ENCODE measurements around the gene BCCIP. TPM values are rescaled to one million over a fixed set of nuclear protein-coding genes. Genes with fewer than 3 reads are reported as not detected.

Gene BCCIP
- polyA plus RNA-seq, 1 donor (not counting 4 experiments of a cell fraction or from before 2014, with no cell fraction given), result 102 TPM

DNA sequence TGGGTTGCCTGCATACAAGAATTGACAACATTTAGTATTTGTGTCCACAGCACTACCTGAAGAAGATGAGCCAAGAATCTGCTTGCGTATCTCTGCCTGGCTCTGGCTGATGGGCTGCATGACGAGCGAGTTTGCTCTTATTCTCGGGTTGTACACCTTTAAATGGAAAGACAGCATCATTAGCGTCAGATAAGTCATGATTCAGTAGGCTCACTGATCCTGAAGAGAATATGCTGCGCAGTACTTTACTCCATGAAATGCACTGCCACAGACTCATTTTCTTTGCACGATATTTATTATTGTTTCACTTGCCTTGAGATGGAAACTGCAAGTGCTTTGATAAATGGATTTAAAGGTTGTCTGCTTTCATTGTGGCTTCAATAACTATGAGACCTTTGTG lies 29.1 kb downstream of the BCCIP start:
- H3K4me1 ChIP-seq (ENCODE audit: control insufficient read depth, extremely low read depth, insufficient read depth, low read length), result no peaks in the 10 kb centered on the region
- H3K4me2 ChIP-seq (ENCODE audit: control insufficient read depth, extremely low read depth, insufficient read depth, low read depth, low read length), result no peak overlapping the region
- no peak overlapping the region for H3K4me3 ChIP-seq (ENCODE audit: control insufficient read depth in 2 of 3, extremely low read depth in 1 of 3, insufficient read depth in 2 of 3, low read depth in 1 of 3, low read length in 3 of 3)
- no peak overlapping the region for H3K9ac ChIP-seq (ENCODE audit: control insufficient read depth, extremely low read depth, insufficient read depth, low read length)
- H4K20me1 ChIP-seq (ENCODE audit: control insufficient read depth, extremely low read depth, insufficient read depth, low read length), result no peaks in the 10 kb centered on the region
- H3K9me1 ChIP-seq (ENCODE audit: control insufficient read depth, extremely low read depth, insufficient read depth, low read length), result no peaks in the 10 kb centered on the region
- no peaks in the 10 kb centered on the region for H3K9me3 ChIP-seq (ENCODE audit: control insufficient read depth, low read depth, low read length)
- TF ChIP-seq, protein P1, sequence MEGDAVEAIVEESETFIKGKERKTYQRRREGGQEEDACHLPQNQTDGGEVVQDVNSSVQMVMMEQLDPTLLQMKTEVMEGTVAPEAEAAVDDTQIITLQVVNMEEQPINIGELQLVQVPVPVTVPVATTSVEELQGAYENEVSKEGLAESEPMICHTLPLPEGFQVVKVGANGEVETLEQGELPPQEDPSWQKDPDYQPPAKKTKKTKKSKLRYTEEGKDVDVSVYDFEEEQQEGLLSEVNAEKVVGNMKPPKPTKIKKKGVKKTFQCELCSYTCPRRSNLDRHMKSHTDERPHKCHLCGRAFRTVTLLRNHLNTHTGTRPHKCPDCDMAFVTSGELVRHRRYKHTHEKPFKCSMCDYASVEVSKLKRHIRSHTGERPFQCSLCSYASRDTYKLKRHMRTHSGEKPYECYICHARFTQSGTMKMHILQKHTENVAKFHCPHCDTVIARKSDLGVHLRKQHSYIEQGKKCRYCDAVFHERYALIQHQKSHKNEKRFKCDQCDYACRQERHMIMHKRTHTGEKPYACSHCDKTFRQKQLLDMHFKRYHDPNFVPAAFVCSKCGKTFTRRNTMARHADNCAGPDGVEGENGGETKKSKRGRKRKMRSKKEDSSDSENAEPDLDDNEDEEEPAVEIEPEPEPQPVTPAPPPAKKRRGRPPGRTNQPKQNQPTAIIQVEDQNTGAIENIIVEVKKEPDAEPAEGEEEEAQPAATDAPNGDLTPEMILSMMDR (optimal IDR thresholded peaks at IDR 0.05 in 1 of 3, IDR thresholded peaks at IDR 0.05 in 1 of 3, conservative IDR thresholded peaks at IDR 0.05 in 1 of 3; ENCODE audit: extremely low read depth in 1 of 3, insufficient read depth in 2 of 3, low read length in 3 of 3), result no peak
- no peak for TF ChIP-seq EZH2 (IDR thresholded peaks at IDR 0.05; ENCODE audit: low read length)
- no peak overlapping the region for H2AFZ ChIP-seq (ENCODE audit: control insufficient read depth, low read length)
- DNase-seq (ENCODE audit: low read depth, low spot score), result no peak
- no peaks in the 10 kb centered on the region for H3K27me3 ChIP-seq (ENCODE audit: control insufficient read depth, extremely low read depth, insufficient read depth, low read length)
- H3K79me2 ChIP-seq (ENCODE audit: control insufficient read depth, insufficient read depth, low read length), result no peaks in the 10 kb centered on the region
- peaks cover 16% of the 10 kb centered on the region in 2 experiments for H3K36me3 ChIP-seq (ENCODE audit: control insufficient read depth in 2 of 2, extremely low read depth in 1 of 2, insufficient read depth in 2 of 2, low read length in 2 of 2)
- dilution Hi-C loops (cut with MboI; ENCODE audit: extremely low pct_ligation_motif_present, low sequenced_read_pairs), result no loop called here
- H3K27ac ChIP-seq (ENCODE audit: control insufficient read depth, insufficient read depth, low read length), result no peak overlapping the region
- no peak for FAIRE-seq

DNA sequence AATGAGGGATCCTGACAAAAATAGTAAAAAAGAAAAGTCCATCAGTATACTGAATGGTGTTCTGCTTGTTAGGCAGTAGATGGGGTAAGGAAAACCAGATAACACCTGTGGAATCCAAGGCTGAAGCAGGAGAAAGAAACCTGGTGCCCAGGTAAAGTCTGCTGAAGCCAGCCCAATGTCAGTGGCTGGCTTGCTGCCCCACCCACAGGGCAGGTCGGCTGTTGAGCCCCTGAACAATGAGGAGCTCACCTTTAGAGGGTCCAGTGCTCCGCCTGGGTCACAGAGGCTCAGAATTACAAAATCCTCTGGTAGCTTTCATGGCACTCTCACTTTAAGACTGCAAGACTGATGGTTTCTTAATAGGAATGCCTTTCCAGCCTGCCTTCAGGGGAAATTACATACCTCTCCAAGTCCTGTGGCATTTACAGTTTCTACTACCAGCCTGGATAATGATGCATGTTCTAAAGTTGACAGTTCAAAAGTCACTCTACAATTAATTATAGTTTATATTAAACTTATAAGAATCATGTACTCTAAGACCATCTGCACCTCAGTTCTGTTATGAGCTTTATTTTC lies 33.9 kb downstream of the BCCIP start:
- H3K9me3 ChIP-seq (ENCODE audit: control insufficient read depth, low read depth, low read length), result no peaks in the 10 kb centered on the region
- TF ChIP-seq EZH2 (IDR thresholded peaks at IDR 0.05; ENCODE audit: low read length), result no peak
- TF ChIP-seq, protein P1 (optimal IDR thresholded peaks at IDR 0.05 in 1 of 3, IDR thresholded peaks at IDR 0.05 in 1 of 3, conservative IDR thresholded peaks at IDR 0.05 in 1 of 3; ENCODE audit: extremely low read depth in 1 of 3, insufficient read depth in 2 of 3, low read length in 3 of 3), result no peak
- H2AFZ ChIP-seq (ENCODE audit: control insufficient read depth, low read length), result no peak overlapping the region
- no peaks in the 10 kb centered on the region for H3K4me1 ChIP-seq (ENCODE audit: control insufficient read depth, extremely low read depth, insufficient read depth, low read length)
- peaks cover 15 to 17% of the 10 kb centered on the region in 2 experiments for H3K36me3 ChIP-seq (ENCODE audit: control insufficient read depth in 2 of 2, extremely low read depth in 1 of 2, insufficient read depth in 2 of 2, low read length in 2 of 2)
- no peaks in the 10 kb centered on the region for H4K20me1 ChIP-seq (ENCODE audit: control insufficient read depth, extremely low read depth, insufficient read depth, low read length)
- dilution Hi-C loops (cut with MboI; ENCODE audit: extremely low pct_ligation_motif_present, low sequenced_read_pairs), result no loop called here
- H3K79me2 ChIP-seq (ENCODE audit: control insufficient read depth, insufficient read depth, low read length), result no peaks in the 10 kb centered on the region
- no peak overlapping the region for H3K4me2 ChIP-seq (ENCODE audit: control insufficient read depth, extremely low read depth, insufficient read depth, low read depth, low read length)
- H3K27me3 ChIP-seq (ENCODE audit: control insufficient read depth, extremely low read depth, insufficient read depth, low read length), result no peaks in the 10 kb centered on the region
- H3K9ac ChIP-seq (ENCODE audit: control insufficient read depth, extremely low read depth, insufficient read depth, low read length), result no peak overlapping the region
- DNase-seq (ENCODE audit: low read depth, low spot score), result no peak
- H3K4me3 ChIP-seq (ENCODE audit: control insufficient read depth in 2 of 3, extremely low read depth in 1 of 3, insufficient read depth in 2 of 3, low read depth in 1 of 3, low read length in 3 of 3), result no peak overlapping the region
- H3K9me1 ChIP-seq (ENCODE audit: control insufficient read depth, extremely low read depth, insufficient read depth, low read length), result no peaks in the 10 kb centered on the region
- no peak for FAIRE-seq
- H3K27ac ChIP-seq (ENCODE audit: control insufficient read depth, insufficient read depth, low read length), result no peak overlapping the region
